HG03378 (cell line): ENCODE measurements around the gene CDH23.
"Not testable (repeated sequence)": the region's sequence is repeated elsewhere in the genome, so short reads cannot be mapped to it uniquely, and the experiment has no call there.

ENCODE experiments used
- ATAC-seq: cut with Tn5 transposase; IDR thresholded peaks from one replicate; pipeline ENCODE4 v1.9.1; 2021; ENCODE audit warnings: mild to moderate bottlenecking, moderate library complexity; ENCODE audit not compliant: unreplicated experiment

The CDH23 gene

DNA sequence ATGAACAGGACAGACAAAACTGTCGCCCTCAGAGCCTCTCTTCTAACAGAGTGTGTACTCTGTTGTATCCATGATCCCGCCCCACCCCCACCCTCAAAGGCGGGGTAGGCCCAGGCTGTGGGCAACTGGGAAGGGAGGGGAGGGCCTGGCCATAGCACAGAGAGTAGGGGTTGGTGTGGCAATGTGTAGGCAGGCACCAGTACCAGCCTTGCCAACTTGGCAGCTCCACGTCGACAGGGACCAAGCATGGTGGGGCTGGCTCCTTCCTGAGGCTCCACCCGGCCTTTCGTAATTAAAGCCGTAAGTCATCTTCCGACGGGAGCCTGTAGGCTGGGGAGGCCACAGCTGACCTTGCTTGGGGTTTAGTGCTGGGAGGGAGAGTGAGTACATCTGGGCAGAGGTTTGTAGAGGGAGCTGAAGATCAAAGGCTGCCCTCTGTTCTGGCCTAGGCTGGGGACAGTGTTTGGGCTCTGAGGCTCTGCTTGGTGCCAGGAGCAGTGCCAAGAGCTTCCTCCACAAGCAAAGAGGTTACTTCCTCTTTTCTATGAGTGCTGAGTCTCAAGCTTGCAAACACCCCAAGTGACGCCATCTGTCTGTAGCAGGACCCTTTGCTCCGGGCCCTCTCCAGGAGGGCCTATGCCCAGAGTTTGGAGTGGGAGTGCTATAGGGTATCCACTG, 201.2 kb downstream of the CDH23 start:
- ATAC-seq: no peak

DNA sequence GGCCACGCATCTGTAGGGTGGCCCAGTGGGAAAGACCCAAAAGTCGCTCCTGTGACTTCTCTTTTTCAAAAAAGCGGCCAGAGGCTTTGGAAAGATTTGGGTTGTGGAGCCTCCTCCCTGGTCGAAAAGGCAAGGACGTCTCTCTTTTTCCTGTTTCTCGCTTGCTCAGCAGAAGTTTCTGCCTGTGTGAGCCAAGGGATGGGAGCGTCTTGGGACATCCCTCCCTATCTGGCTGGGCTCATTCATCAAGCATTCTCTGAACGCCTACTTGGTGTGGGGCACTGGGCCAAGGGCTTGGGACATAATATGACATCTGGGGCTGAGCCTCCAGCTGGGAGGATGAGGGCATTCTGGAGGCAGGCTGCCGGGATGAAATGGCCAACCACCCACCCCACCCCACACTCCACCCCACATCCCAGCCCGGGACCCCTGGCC, 201.9 kb downstream of the CDH23 start:
- no peak for ATAC-seq

DNA sequence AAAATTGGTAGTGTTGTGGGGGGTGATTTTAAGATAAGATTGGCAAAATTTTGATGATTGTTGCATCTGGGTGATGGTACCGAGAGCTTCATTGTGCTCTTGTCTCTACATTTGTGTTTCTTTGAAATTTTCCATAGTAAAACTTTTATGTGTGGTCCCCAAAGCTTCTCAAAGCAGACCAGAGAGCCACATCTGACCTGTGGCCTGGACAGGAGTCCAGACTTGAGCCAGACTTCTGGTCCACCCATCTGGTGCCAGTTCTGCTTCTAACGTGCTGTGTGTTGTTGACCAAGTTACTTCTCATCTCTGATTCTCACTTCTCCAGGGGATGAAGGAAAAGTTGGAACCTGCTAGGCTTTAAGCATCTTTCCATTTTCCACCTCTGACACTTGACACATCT, 202.8 kb downstream of the CDH23 start:
- no peak for ATAC-seq

DNA sequence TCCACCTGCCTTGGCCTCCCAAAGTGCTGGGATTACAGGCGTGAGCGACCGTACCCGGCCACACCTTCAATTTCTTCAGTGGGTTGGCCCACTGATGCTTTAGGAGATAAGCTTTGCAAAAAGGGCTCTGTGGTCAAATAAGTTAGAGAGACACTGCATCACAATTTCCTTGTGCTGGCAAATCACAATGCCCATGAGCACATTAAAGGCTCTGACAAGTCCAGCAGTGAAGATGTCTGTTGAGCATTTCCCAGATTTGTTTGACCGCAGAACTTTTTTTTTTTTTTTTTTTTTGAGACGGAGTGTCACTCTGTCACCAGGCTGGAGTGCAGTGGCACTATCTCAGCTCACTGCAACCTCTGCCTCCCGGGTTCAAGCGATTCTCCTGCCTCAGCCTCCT, 203.5 kb downstream of the CDH23 start:
- ATAC-seq: not testable (repeated sequence)

DNA sequence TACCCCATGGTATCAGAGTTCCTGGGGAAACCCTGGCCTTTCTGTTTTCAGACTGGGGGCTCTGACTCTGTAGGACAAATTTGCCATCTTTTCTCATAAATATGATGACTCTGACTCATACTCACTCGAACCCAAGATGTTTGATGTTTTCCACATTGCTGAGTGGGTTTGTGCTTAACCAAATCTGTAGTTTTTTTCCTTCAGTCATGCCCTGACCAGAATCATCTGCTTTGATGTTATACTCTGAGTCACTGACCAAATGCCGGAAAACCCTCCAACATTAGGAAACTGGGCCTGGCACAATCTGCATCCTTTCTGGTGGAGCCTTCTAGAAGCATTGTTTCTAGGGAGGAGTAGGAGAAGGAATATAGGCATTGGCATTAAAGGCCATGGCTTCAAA, 204.1 kb downstream of the CDH23 start:
- no peak for ATAC-seq

DNA sequence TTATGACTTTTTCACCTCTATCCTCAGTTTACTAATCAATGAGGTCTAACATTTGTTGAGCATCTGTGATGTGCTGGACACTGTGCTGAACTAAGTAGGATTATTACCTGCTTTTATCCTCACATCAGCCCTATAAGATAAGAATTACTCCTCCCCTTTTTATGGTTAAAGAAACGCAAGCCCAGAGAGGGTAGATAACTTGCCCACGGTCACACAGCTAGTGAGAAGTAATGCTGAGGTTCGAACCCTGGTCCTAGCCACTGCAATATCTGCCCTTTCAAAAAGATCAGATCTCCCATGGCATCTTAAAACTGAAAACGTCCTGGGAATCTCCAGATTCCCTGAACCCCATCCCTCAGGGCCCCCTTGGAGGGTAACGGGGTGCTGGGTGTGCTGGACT, 204.6 kb downstream of the CDH23 start:
- ATAC-seq: no peak

DNA sequence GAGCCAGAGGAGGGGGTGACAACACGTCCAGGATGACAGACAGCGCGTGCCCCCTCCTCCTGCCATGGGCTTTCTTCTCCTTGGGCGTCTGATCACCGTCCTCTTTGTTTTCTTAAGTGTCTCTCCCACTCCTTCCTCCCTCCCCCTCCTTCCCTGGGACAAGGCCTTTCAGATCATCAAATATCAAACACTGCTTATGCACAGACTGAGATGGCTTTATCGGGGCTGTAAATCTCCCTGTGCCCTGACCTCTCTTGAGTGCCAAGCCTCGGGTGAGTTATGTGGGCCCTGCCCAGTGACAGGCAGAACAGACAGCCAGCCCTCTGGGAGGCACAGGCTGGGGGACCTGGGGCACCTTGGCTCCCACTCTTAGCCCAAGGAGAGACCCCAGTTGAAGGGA, 206.4 kb downstream of the CDH23 start:
- no peak for ATAC-seq

DNA sequence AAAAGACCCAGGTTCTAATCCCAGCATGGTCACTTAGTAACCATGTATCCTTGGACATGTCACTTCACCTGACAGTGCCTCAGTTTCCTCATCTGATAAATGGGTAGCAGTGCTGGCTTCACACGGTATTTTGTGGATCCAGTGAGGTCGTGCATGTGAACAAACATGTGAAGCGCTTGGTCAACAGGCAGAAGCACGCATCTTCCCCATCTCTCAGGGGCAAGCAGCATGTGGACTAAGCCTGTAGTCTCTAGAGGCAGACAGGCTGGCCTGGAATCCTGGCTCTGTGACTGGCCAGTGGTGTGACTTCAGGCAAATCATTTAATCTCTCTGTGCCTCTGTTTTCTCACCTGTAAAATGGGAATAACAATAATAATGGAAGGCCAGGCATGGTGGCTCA, 207.0 kb downstream of the CDH23 start:
- no peak for ATAC-seq

DNA sequence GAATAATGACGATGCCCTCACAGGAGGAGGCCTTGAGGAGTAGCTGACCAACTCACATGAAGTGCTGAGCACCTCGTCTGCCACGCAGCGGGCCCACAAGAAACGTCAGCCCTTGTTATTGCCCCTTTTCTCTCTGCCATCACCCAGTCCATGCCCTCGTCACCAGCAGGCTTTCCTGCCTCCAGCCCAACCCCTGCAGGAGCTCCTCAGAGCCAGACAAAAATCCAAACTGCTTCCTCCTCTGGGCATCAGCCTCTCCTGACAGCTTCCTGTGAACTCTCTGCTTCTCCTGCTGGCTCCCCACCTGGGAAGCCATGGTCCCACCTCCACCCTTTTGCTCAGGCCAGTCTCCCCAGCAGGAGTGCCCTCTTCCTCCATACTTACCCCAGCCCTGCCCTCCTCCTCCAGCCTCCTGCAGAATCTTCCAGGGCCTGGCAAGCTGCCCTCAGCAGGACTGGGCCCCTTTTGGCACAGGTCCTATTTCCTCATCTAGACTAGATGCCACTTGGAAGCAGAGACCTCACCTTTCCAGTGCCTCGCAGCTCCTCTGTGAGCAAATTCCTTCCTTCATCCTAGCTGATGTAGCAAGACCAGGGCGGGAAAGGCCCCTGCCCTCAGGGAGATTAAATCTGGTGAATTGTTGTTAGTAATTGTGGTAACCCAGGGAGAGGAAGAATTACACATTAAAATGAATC, 207.8 kb downstream of the CDH23 start:
- no peak for ATAC-seq

DNA sequence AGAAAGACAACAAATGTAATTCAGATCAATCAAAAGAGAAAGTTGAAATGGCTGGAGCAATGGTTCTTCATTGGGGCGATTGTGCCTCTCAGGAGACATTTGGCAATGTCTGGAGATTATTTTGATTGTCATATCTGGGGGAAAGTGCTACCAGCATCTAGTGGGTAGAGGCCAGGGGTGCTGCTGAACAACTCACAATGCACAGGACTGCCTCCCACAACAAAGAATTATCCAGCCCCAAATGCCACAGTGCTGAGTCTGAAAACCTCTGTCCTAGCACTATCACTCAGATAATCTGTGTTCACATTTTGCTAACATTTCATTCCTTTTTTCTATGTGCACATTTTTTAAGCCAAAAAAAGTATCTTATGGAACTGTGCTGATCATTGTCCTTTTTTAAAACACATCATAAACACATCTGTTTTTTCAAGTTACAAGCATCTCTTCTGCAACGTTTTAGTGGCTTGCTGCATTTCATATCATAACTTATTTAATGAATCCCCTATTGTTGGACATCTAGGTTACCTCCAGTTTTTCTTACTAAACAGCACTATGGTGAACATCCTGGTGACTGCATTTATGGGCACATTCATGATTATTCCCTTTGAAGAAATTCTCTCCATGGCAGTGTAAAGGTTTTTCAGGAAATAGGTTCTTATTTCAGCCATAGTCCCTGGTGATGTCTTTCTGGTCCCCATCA, 208.7 kb downstream of the CDH23 start:
- no peak for ATAC-seq

DNA sequence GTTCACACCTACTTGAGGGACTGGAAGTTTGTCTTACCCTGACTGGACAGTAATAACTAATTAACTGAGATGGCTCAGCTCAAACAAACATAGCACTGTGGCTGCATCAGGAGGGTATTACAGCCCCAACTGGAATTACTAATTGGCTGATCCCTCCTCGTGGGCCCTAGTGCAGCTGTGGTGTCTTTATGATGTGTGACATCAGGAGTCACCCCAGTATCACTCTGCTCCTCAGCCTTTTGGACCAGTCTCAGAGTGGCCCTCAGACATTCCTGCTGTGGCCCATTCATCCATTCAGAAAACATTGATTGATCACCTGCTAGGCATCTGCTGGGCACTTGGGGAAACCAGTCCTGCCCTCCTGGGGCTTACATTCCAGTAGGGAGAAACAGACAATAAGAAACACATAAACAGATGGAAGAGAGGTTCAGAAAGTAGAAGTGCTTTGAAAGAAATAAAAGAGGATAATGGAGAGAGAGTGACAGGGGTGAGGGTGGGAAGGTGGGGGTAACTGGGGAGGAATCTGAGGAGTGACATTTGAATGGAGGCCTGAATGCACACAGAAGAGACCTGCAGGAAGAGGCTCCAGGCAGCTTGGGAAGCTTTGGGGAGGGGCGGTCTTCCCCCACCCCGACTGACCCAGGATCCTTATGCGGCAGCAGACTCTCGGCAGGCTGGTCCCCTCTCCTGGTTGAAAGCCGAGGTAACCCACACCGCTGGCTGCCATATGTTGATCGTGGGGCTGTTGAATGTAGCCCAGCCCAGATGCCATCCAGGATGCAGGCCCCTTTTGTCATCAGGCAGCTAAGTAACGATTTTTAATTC, 209.7 kb downstream of the CDH23 start:
- ATAC-seq: no peak

DNA sequence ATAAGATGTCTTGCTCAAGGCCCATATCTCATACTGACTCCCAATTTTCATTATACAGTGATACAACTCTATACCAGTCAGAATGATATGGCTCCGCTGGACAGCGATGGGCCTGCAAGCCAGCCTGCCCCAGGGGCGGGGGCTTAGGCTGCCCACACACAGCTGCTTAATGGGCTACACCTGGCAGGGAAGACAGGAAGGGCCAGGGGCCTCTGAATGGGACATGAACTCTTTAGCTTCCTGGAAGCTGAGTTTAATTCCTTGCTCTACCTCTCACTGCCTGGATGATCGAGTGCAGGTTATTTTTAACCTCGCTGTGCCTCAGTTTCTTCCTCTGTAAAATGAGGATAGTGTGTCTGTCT, 210.3 kb downstream of the CDH23 start:
- no peak for ATAC-seq

DNA sequence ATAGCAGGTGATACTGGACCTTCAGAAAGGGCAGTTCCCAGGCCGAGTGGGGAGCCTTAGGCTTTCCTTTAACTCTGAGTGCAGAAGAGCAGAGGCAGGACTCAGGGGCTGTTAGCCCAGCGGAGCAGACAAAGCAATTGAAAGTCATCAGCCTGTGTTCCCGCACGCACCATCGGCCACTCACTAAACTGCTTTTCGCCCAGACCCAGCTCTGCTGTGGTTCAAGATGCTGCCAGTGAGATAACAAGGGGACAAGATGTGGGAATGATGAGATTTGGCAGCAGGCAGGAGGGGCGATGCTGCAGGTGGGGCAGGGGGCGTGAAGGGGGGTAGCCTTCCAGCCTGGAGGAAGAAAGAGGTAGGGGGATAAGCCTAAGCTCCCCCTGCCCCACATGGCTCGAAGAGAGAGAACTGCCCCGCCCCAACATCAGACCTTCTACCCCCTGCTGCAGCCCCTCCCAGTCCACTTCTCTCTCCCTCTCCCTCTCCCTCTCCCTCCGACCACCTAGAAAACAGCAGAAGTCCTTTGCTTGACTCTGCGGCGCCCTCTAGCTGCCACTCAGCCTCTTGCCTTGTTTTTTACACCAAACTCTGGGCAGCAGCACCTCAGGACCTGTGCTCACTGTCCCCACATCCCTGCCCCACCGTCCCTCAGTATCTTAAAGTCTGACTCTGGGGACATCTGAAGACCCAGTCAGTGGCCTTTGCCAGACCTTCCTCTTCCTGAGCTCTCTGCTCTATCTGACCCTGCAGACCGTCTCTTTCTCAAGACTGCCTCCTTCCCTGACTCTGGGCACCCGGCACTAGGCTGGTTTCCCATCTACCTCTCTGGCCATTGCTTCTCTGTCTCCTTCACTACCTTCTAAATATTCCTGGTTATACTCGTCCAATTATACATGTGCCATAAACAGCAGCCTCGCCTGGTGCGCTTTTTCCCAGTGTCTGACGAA, 212.4 kb downstream of the CDH23 start:
- ATAC-seq: no peak

DNA sequence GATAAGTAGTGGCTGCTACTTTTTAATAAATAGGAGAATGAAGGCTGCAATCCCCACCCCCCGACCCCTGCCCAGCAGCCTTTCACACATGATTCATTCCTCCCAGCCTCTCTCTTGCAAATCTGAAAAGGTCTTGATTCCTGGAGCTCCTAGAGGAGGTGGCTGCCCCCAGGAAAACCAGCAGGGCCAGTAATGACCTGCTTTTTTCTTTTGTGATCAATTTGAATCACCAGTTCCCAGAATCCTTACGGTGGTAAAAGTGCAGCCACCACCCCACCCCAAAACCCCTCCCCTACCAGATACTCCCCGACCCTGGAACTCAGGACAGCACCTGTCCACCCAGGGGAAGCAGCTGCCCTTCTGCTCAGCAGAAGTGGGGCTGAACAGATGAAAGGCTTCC, 213.9 kb downstream of the CDH23 start:
- no peak for ATAC-seq

DNA sequence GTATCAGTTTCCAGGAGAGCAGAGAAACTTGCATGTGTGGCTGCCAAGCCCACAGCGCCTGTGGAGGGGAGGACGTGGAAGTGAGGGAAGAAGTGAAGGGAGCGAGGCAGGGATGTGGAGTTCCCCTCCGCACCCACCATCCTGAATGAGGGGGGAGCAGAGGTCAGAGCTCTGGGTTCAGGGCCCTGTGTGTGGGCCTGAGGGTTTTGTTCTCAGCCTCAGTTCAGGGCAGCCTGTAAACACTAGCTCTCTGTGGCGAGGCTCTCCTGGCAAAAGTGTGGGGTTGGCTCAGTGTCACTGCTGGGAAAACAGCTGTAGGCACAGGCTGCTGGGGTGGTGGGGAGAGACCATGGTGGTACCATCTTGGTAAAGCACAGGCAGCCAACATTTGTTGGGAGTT, 214.4 kb downstream of the CDH23 start:
- ATAC-seq: no peak

DNA sequence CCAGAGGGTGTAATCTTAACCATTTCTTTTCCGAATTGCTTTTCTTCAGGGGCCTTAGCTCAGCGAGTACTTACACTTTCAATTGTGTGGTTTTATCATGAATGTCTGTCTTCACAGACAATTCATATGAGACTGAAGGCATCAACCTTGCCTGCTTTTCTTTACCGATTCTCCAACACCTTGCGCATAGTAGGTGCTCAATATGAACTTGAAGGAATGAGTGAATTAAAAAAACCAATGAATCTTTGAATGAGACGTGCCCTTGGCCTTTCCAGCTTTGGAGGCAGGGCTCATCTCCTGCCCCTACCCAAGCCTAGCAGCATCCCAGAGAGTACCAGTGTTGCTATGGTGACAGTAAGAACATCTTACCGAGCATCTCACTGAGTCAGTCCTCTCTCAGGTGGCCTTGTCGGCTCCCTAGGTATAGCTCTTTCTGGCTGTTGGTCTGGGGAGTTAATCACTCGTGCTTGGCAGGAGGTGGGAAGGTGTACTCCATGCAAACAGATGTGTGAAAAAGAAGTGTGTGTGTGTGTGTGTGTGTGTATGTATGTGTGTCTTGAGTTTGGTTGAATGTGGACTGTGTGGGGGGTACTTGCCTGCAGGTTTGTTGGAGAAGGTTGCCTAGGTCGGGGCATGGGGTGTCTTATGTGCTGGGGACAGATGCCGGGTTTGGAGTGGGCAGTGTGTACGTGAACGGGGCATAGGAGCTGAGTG, 215.1 kb downstream of the CDH23 start:
- ATAC-seq: no peak

DNA sequence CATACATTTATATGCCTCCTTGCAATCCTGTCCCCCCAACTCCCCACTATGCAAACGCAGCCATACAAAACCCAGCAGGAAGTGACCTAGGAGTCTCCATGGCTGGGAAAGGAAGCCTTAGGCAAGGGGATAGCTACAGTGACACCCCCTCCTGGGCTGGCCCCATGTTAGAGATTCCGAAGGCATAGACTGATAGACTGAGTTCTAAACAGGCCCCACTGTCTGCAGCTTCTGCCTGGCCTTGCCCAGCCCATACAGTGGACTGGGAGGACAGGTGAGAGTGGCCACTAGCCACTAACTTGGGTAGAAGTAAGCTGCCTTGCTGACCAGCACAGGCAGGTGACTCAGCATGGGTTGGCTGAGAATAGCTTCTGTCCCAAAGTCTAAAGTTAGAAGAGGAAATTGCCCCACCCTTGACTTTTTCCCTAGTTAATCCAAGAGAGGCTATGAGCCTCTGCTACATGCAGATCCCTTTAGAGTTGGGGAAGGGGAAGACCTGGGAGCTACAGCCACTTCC, 216.6 kb downstream of the CDH23 start:
- no peak for ATAC-seq

DNA sequence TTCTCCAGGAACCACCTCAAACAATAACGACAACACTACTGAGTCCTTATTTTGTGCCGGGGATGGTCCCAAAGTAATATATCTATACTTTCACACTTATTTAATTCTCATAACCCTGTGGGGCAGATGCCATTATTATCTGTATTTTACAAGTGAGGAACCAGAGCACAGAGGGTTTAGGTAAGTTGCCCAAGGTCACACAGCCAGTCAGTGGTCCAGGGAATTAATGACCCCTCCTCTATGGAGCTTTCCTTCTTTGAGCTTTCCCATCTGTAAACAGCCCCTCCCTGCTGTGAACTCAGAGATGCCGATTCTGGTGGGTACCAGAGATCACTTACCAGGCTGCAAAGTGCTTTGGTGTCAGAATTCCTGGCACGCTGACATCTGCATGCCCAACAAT, 217.2 kb downstream of the CDH23 start:
- ATAC-seq: no peak

DNA sequence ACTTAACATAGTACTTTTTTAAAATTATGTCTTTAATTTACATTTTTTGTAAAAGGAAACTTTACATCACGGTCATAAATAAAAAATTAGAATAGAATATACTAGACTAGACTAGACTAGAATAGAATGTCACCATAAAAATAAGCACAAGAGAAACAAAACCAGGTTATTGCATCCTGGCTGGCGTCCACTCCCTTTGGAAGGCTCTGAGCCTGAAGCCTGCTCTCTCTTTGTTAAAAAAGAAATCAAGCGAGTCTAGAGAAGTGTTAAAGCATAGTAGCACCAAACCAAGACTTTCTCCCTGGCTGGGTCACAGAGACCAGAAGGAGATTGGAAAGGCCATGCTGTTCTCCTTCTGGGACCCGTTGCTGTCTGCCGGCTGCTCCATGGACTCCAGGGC, 218.2 kb downstream of the CDH23 start:
- ATAC-seq: no peak
